GM12891 (cell line): ENCODE data around the gene TPGS1.

Source experiments
- PAX5 ChIP-seq: IDR thresholded peaks from 2 replicates; pipeline ENCODE4 v1.6.1; 2011; ENCODE audit warnings: low read length, moderate library complexity, mild to moderate bottlenecking; ENCODE audit not compliant: insufficient read depth, severe bottlenecking
- POLR2A ChIP-seq: IDR thresholded peaks from 2 replicates; pipeline ENCODE4 v1.6.1; 2011; ENCODE audit warnings: low read depth, low read length, control low read depth
- POLR2AphosphoS5 ChIP-seq: IDR thresholded peaks from 2 replicates; pipeline ENCODE4 v1.6.1; 2011; ENCODE audit warnings: low read depth, low read length, control low read depth
- POU2F2 ChIP-seq: IDR thresholded peaks from 2 replicates; pipeline ENCODE4 v1.6.1; 2011; ENCODE audit warnings: low read depth, mild to moderate bottlenecking, control low read depth, low read length, moderate library complexity
- SPI1 ChIP-seq: IDR thresholded peaks from 2 replicates; pipeline ENCODE4 v1.6.1; 2011; ENCODE audit warnings: low read depth, low read length, control low read depth
- TAF1 ChIP-seq: IDR thresholded peaks from 2 replicates; pipeline ENCODE4 v1.6.1; 2011; ENCODE audit warnings: low read depth, low read length, control low read depth

DNA sequence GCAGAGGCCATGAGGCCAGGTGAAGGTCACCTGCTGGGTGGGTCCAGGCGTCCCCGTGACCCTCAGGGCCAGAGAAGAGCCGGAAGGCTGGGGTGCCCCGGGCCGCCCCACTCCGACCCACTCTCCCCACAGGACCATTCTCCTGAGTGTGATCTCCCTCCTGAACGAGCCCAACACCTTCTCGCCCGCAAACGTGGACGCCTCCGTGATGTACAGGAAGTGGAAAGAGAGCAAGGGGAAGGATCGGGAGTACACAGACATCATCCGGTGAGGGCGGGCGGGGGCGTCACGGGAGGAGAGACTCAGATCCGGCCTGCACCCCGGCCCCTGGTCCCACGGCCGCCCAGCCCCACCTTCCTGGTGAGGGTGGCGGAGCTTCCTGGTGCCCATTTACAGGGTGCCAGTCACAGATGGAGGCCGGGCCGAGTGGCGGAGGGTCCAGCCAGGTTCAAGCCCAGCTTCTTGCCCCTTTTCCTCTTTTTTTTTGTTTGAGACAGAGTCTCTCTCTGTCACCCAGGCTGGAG is 29.6 kb downstream of the TPGS1 start:
- TF ChIP-seq POLR2A, result no peak
- no peak for TF ChIP-seq POLR2AphosphoS5
- TF ChIP-seq TAF1, result no peak
- no peak for TF ChIP-seq SPI1
- TF ChIP-seq POU2F2, result no peak
- no peak for TF ChIP-seq PAX5
